DOHH2 (cell line): ENCODE data around the gene KDM5B.

Experiments used
- EZH2phosphoT487 ChIP-seq: fragments of 200-600 bp; sonication (generic); IDR thresholded peaks from 2 replicates; pipeline ENCODE4 v1.6.1; 2017; ENCODE audit warnings: borderline replicate concordance, mild to moderate bottlenecking, antibody characterized with exemption, low read length, moderate library complexity, mixed read lengths
- TF ChIP-seq, protein P1 (sequence below): fragments of 200-600 bp; sonication (generic); IDR thresholded peaks from one replicate; pipeline ENCODE4 v1.5.1; 2014; ENCODE audit warnings: antibody characterized with exemption, mild to moderate bottlenecking, low read depth, low read length; ENCODE audit not compliant: poor library complexity, severe bottlenecking

DNA sequence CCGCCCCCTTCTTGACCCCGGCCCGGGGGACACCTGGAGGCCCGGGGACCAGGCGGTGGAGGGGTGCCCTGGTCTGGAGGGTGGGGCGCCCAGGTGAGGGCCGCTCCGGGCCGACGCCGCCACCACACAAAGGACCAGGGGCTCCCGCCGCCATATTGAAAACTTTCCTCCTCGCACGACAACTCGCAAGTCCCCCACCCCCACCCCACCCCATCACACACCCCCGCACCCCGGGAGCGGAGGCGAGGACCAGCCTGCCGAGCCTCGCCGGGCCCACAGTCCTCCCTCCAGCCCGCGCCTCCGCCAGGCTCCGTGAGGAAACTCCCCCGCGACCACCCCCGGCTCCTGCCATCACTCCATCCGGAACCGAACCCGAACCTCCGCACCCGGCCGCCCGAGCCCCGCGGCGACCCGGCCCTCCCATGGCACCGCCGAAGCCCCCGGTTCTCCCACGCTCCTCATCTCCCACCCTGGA, 733 bp downstream of the KDM5B start:
- TF ChIP-seq, protein P1, sequence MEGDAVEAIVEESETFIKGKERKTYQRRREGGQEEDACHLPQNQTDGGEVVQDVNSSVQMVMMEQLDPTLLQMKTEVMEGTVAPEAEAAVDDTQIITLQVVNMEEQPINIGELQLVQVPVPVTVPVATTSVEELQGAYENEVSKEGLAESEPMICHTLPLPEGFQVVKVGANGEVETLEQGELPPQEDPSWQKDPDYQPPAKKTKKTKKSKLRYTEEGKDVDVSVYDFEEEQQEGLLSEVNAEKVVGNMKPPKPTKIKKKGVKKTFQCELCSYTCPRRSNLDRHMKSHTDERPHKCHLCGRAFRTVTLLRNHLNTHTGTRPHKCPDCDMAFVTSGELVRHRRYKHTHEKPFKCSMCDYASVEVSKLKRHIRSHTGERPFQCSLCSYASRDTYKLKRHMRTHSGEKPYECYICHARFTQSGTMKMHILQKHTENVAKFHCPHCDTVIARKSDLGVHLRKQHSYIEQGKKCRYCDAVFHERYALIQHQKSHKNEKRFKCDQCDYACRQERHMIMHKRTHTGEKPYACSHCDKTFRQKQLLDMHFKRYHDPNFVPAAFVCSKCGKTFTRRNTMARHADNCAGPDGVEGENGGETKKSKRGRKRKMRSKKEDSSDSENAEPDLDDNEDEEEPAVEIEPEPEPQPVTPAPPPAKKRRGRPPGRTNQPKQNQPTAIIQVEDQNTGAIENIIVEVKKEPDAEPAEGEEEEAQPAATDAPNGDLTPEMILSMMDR: no peak
- no peak for TF ChIP-seq EZH2phosphoT487
